IPS-18c (cell line): Measurements from ENCODE around the gene HINFP.
A peak's percentile ranks its signal among the peaks of the same experiment; 100 is the strongest.
"Not testable (repeated sequence)": the region's sequence is repeated elsewhere in the genome, so short reads cannot be mapped to it uniquely, and the experiment has no call there.

Source experiments
- H3K4me3 ChIP-seq: 2 replicates; pipeline ENCODE4 v1.7.0; 2013; ENCODE audit warnings: low read depth, mild to moderate bottlenecking, low read length, moderate library complexity; ENCODE audit not compliant: insufficient read depth
- H3K9me3 ChIP-seq: one replicate; pipeline ENCODE4 v1.6.1; 2013; ENCODE audit warnings: mild to moderate bottlenecking, low read length, moderate library complexity; ENCODE audit not compliant: control insufficient read depth, insufficient read depth

HINFP gene

GRCh38 chr11:119093942-119094815 lies 27.2 kb upstream of the HINFP start:
- H3K4me3 ChIP-seq: peak overlapping the region; percentile 91
- no peaks in the 10 kb centered on the region for H3K9me3 ChIP-seq

DNA sequence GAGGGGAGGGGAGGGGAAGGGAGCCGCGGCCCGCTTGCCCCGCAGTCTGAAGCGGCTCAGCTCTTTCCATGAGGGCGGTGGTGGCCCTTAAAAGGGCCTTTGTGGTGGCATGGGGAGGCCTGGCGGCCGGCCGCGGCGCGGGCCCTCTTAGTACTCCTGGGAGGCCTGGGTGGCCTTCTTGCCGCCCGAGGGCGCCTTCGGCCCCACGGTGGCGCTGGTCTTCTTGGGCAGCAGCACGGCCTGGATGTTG lies 26.6 kb upstream of the HINFP start:
- H3K4me3 ChIP-seq: peak overlapping the region; percentile 91
- no peaks in the 10 kb centered on the region for H3K9me3 ChIP-seq

- H3K9me3 ChIP-seq: no peaks in the 10 kb centered on the region
- H3K4me3 ChIP-seq: peak overlapping the region; percentile 91
These were observed 26.1 kb upstream of the HINFP start for GRCh38 chr11:119095066-119095880.

GRCh38 chr11:119099711-119100110 lies 21.7 kb upstream of the HINFP start:
- Histone ChIP-seq H3K9me3 (no peaks in the 10 kb centered on the region), H3K4me3 (no peak overlapping the region)

DNA sequence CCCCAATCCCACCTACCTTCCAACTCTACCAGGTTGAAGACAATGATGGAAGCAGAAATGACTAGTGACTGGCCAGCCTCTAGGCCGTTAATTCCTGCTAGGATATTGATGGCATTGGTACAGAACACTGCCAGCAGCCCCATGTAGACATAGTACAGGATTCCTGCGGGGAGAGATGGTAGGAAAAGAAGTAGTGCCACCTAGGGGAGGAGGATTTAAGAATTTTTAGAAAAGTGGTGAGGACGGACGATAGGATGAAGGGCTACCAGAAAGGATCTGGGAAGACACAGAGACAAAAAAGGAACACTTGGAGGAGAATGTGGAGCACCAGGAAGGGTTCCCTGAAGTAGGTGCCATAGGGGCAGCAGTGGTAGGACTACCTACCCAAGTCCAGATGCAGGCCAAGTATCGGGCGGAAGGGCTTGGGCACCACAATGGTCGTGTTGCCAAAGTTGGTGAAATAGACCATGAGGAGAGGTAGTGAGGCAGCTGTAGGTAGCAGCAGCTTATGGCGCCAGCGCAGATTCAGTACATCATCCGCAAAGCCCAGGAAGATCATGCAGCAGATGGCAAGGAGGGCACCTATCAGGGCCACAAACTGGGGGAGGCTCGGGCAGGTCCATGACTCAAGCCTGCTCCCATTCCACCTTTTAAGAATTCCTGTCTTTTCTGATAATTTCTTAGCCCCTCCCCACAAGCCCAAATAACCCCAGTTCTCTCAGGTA lies 21.0 kb upstream of the HINFP start:
- peak overlapping the region; percentile 92 for H3K4me3 ChIP-seq
- H3K9me3 ChIP-seq: no peaks in the 10 kb centered on the region

- H3K9me3 ChIP-seq: no peaks in the 10 kb centered on the region
- peak overlapping the region; percentile 92 for H3K4me3 ChIP-seq
These were observed 20.2 kb upstream of the HINFP start for GRCh38 chr11:119100994-119101758.

GRCh38 chr11:119101759-119102423 lies 19.5 kb upstream of the HINFP start, which contains the start of gene DPAGT1:
DPAGT1 (minus strand) TSS chr11:119101853; CDS start chr11:119101655, 198 bp downstream.
- H3K4me3 ChIP-seq: peak within 1 kb of the TSS; percentile 92

DNA sequence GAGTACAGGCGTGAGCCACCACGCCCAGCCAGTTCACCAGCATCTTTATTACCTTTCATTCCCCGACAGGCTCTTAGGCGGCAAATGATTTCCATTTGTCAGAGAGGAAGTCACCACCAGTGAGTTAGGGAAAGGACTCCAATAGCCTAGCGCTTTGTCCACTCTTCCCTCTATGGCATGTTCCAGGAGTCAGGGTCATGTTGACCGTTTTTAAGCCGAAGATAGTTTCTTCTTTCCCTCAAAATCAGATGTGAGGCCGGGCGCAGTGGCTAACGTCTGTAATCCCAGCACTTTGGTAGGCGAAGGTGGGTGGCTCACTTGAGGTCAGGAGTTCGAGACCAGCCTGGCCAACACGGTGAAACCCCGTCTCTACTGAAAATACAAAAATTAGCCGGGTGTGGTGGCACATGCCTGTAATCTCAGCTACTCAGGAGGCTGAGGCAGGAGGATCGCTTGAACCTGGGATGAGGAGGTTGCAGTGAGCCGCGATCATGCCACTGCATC lies 18.2 kb upstream of the HINFP start:
- H3K4me3 ChIP-seq: not testable (repeated sequence)

More at GRCh38 chr11:119101759-119102423, 19.5 kb upstream of the HINFP start, which contains the start of gene DPAGT1:
- H3K9me3 ChIP-seq: no peaks in the 10 kb centered on the region

GRCh38 chr11:119103793-119104192 lies 17.6 kb upstream of the HINFP start:
- Histone ChIP-seq H3K4me3 (no peak overlapping the region), H3K9me3 (no peaks in the 10 kb centered on the region)

More for the DNA sequence above, 18.2 kb upstream of the HINFP start:
- H3K9me3 ChIP-seq: not testable (repeated sequence)

DNA sequence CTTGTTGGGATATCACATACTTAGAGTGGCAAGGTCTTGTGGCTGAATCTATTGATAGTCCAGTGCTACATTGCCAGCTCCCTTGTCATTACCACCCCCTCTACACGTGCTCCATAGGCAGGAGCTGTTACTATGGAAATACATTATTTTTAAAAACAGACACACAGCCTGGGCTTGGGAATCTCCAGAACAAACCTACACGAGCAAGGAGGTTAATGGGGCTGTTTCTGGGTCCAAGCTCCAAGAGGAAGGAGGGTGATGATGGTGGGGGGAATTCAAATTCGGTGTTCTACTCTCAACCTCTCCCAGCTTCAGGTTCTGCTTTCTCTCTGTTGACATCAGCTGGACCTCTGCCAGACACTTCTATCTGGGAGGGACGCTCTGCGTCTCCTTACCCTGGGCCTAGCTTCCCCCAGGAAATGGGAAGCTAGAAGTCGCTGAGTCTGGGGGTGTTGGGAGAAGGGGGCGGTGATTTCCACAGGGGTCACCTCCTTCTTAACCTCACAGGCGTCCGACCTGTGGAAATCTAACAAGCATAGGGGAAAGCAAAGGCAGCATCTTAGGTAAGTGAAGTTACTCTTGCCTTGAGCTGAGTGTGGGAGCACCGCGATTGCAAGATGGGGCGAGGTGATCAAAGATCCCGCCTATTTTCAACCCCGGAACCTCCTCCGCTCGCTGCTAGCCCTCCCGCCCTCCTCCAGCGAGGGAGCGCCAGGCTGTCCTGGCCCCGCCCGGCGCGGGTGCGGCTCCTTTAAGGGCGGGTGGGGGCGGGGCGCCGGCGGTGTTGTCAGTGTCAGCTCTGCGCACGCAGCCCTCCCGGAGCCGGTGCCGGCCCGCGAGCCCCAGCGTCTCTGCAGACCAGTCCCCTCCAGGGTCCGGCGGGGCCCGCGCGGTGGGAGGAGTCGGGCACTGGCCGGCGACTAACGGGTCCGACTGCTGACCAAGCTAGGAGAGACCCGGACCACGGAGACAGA lies 14.5 kb upstream of the HINFP start, which contains the start of gene C2CD2L:
C2CD2L (plus strand) TSS at position 781 of the 974 bp plus-strand sequence. CDS start 398 bp downstream, outside the sequence.
- H3K4me3 ChIP-seq: peak within 1 kb of the TSS; percentile 91
- no peaks in the 10 kb centered on the region for H3K9me3 ChIP-seq

DNA sequence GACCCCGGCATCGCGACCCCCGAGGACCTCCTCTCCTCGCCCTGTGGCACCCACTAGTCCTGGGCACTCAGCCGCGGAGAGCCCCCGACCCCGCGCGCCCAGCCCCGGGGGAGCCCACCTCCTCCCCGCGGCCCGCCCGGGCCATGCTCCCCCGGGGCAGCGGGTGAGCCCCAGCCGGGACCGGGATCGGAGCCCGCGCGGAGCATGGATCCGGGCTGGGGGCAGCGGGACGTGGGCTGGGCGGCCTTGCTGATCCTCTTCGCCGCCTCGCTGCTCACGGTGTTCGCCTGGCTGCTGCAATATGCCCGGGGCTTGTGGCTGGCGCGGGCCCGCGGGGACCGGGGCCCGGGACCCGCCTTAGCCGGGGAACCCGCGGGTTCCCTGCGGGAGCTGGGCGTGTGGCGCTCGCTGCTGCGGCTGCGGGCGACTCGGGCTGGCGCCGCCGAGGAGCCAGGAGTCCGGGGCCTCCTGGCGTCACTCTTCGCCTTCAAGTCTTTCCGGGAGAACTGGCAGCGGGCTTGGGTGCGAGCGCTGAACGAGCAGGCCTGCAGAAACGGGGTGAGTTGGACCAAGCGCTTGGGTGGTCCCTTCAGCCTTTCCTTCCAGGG lies 13.7 kb upstream of the HINFP start:
- H3K9me3 ChIP-seq: no peaks in the 10 kb centered on the region
- H3K4me3 ChIP-seq: peak overlapping the region; percentile 91

DNA sequence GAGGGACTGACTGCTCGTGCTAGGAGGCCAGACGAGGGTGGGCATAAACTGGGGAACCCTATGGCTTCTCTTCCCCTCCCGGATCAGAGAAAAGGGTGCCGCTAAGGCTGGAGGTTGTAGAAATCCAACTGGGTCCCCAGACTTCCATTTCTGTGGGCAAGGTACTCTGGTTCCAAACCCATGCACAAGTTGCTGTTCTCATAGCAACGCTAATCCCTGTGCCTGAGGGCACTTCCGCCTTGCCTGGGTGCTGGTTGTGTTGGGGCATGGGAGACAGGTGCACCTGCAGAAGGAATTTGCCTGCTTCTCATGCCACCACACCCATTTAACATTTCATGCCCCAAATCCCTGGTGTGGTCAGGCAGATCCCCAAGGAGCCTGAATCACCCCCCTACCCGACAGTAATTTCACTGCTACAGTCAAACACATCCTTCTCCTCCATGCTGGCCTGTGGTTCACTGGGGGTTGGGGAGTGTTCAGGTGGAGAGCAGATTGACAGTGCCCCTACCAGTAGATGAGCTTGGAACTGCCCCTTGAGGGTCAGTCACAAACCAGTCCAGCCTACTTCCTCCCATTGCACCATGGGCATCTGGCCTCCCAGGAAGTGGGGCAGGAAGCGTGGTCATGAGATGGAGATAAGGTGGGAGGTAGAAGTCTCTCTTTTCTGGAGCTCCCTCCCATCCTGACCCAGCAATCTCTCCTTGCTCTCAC lies 13.1 kb upstream of the HINFP start:
- Histone ChIP-seq H3K4me3 (peak overlapping the region; percentile 91), H3K9me3 (no peaks in the 10 kb centered on the region)

DNA sequence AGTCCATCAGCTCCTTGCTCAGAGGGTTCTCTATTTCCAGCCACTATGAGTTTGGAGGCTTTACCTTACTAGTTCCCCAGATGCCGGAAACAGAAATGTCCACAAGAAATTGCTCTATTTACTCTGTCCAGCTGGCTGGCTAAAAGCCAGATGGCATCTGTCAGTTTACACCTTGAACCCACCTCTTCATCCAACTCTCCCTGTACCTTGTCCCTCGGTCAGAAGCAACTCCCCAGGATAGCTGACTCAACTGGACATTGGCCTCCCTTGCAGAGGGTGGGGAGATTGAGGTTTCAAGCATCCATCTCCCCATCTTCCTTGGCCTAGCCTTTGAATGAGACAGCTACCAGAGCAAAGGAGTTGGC lies 12.5 kb upstream of the HINFP start:
- Histone ChIP-seq H3K9me3 (no peaks in the 10 kb centered on the region), H3K4me3 (peak overlapping the region; percentile 91; the same call in 1 of the 2 replicates)

DNA sequence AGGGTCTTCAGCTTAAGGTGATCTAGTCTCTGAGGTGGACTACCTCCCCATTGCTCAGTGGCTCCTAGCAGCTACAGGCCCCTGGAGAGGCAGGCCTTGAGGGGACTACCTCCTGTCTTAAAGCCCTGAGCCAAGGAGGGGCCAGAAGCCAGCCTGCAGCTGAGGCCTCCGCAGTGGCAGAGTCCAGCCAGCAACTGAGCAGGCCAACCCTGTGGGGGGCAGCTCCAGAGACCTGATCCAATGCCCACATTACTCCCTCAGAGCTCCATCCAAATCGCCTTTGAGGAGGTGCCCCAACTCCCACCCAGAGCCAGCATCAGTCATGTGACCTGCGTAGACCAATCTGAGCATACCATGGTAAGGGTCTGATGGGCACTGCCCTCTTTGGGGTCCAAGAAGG lies 11.5 kb upstream of the HINFP start:
- Histone ChIP-seq H3K4me3 (no peak overlapping the region), H3K9me3 (no peaks in the 10 kb centered on the region)
